K562 (cell line): Measurements from ENCODE around the gene CHPF2. TPM values are rescaled to one million over a fixed set of nuclear protein-coding genes. Genes with fewer than 3 reads are reported as not detected.

Experiments used
- ATAC-seq: fragments of 200-7000 bp; cut with Tn5 transposase; 3 replicates; pipeline ENCODE4 v1.9.1; 2020; ENCODE audit warnings: moderate library complexity
- BruUV-seq: library from RNA; stranded (reverse); fragments of 400-500 nt; replicated peaks from 2 replicates; lab custom pipeline; 2021; lab: Mats Ljungman, UMichigan
- CTCF ChIA-PET: fragments of 300-600 bp; formaldehyde crosslinking; extraction: SDS; loops from one replicate; lab custom pipeline; 2021; ENCODE audit warnings: low intra/inter-chr PET ratio; lab: Yijun Ruan, JAX
- POLR2A ChIA-PET: fragments of 300-600, 350-650 bp; sonication (Branson Sonifier 250); formaldehyde crosslinking; extraction: SDS; loops from one replicate; lab custom pipeline; 2021; ENCODE audit warnings: antibody characterized with exemption, inconsistent platforms; lab: Yijun Ruan, JAX
- DNase-seq, 4 experiments: peaks; one replicate each; pipeline versions ENCODE4 v3.0.0 to v3.0.0-alpha.2; 2011 to 2018; ENCODE audit warnings: low spot score in 3 of 4, mixed read lengths in 3 of 4; ENCODE audit errors: extremely low read depth in 1 of 4
- FAIRE-seq: peaks from 2 replicates; lab custom pipeline; 2011; peaks lifted over from hg19 to GRCh38; lab: Jason Lieb, UNC
- H2AFZ ChIP-seq: 2 replicates; pipeline ENCODE4 v1.6.0; 2011; ENCODE audit warnings: low read depth, low read length, control low read depth, inconsistent platforms
- H3K27ac ChIP-seq: fragments of 200-600 bp; 3 replicates; pipeline ENCODE4 v1.8.0; 2011; ENCODE audit warnings: low read depth, mild to moderate bottlenecking, control low read depth, inconsistent platforms, low read length, moderate library complexity, mixed read lengths; ENCODE audit errors: extremely low read depth
- H3K27me3 ChIP-seq, 2 experiments: fragments of 300-600 bp in 1 of 2; 2 replicates in 1 of 2; 3 replicates in 1 of 2; pipeline versions ENCODE4 v1.6.0 to v1.8.0; 2011; ENCODE audit warnings: inconsistent platforms in 2 of 2, low read length in 2 of 2, mild to moderate bottlenecking in 1 of 2, mixed read lengths in 1 of 2, moderate library complexity in 1 of 2; ENCODE audit not compliant: control insufficient read depth in 2 of 2, insufficient read depth in 2 of 2
- H3K36me3 ChIP-seq: fragments of 300-600 bp; 3 replicates; pipeline ENCODE4 v1.8.0; 2011; ENCODE audit warnings: mild to moderate bottlenecking, low read length, inconsistent platforms; ENCODE audit not compliant: control insufficient read depth, insufficient read depth
- H3K4me1 ChIP-seq, 2 experiments: fragments of 200-600 bp in 1 of 2; replicated peaks in 1 of 2; 2 replicates in 1 of 2; 3 replicates in 1 of 2; pipeline versions ENCODE4 v1.5.1 to v1.8.0; 2011; ENCODE audit warnings: inconsistent platforms in 2 of 2, low read length in 2 of 2, mild to moderate bottlenecking in 1 of 2, mixed read lengths in 1 of 2, moderate library complexity in 1 of 2; ENCODE audit not compliant: control insufficient read depth in 2 of 2, insufficient read depth in 2 of 2
- H3K4me2 ChIP-seq: 2 replicates; pipeline ENCODE4 v1.6.1; 2011; ENCODE audit warnings: low read length, control low read depth, inconsistent platforms, mixed read lengths; ENCODE audit not compliant: insufficient read depth
- H3K4me3 ChIP-seq: fragments of 200-600 bp; sonication (generic), shearing (Covaris generic); 2 replicates; pipeline ENCODE4 v1.5.1; 2016; ENCODE audit warnings: control low read depth, inconsistent platforms
- H3K79me2 ChIP-seq: fragments of 200-600 bp; 3 replicates; pipeline ENCODE4 v1.8.0; 2011; ENCODE audit warnings: low read length, inconsistent platforms; ENCODE audit not compliant: control insufficient read depth, insufficient read depth
- H3K9ac ChIP-seq, 2 experiments: 2 replicates each; pipeline versions ENCODE4 v1.6.0 to v1.6.1; 2011; ENCODE audit warnings: low read depth in 2 of 2, low read length in 2 of 2, control low read depth in 1 of 2, inconsistent platforms in 1 of 2, mild to moderate bottlenecking in 1 of 2, mixed read lengths in 1 of 2; ENCODE audit not compliant: insufficient read depth in 1 of 2
- H3K9me1 ChIP-seq: one replicate; pipeline ENCODE4 v1.6.0; 2011; ENCODE audit warnings: inconsistent platforms, mild to moderate bottlenecking, low read length, moderate library complexity; ENCODE audit not compliant: control insufficient read depth, insufficient read depth
- H3K9me3 ChIP-seq: replicated peaks from 2 replicates; pipeline ENCODE4 v1.5.1; 2011; ENCODE audit warnings: low read depth, low read length, inconsistent platforms; ENCODE audit not compliant: control insufficient read depth, insufficient read depth
- H4K20me1 ChIP-seq: replicated peaks from 2 replicates; pipeline ENCODE4 v1.6.1; 2011; ENCODE audit warnings: low read length, inconsistent platforms, mixed read lengths; ENCODE audit not compliant: control insufficient read depth, insufficient read depth
- CEBPG ChIP-seq, 3 experiments: fragments of 200-800 bp in 1 of 3; sonication (Bioruptor generic) in 1 of 3; sonication (generic) in 1 of 3; formaldehyde crosslinking in 1 of 3; IDR thresholded peaks in 2 of 3; conservative IDR thresholded peaks in 1 of 3; 2 replicates each; pipeline versions ENCODE4 v1.6.1 to v1.8.0; 2016 to 2022; ENCODE audit warnings: missing compliant biosample characterization in 2 of 3, missing genetic modification characterization in 2 of 3, mild to moderate bottlenecking in 1 of 3, missing genetic modification reagents in 1 of 3
- ELF2 ChIP-seq: fragments of 250-450 bp; sonication (Bioruptor Pico); IDR thresholded peaks from 2 replicates; pipeline ENCODE4 v1.5.0; 2021; ENCODE audit warnings: mild to moderate bottlenecking
- MCM3 ChIP-seq: fragments of 450-650 bp; IDR thresholded peaks from 2 replicates; pipeline ENCODE4 v1.6.1; 2016
- WGBS: fragments of 100-300 bp; shearing (Covaris generic); methylation state at CpG from one replicate; pipeline ENCODE4 v1.1.6; 2016; ENCODE audit warnings: low coverage, mixed read lengths; ENCODE audit not compliant: insufficient coverage; ENCODE audit errors: missing lambda C conversion rate; 5-methylcytosine and 5-hydroxymethylcytosine counted together
- in situ Hi-C: fragments of 300-500 bp; cut with MboI; formaldehyde crosslinking; loops from 4 replicates; pipeline ENCODE4 v1.15.0; 2018; ENCODE audit warnings: inconsistent platforms, mixed read lengths
- intact Hi-C: fragments of 100-400 bp; cut with micrococcal nuclease; formaldehyde crosslinking; loops from 2 replicates; pipeline ENCODE4 v1.14.2; 2022
- polyA plus RNA-seq, 8 experiments: library from polyadenylated mRNA; depleted of rRNA in 4 of 8; stranded (reverse) in 5 of 8; unstranded in 3 of 8; fragments of >200 nt; fragmentation: Nextera tagmentation in 2 of 8; fragmentation: Illumina TruSeq in 1 of 8; extraction: Ambion mirVana in 2 of 8; extraction: Trizol in 1 of 8; gene quantifications; 2 replicates each; pipeline versions ENCODE4 v1.2.1 to v1.2.3, GENCODE V29; 2011 to 2014; ENCODE audit warnings: inconsistent platforms in 1 of 8, missing spikeins in 1 of 8
- total RNA-seq, 7 experiments: library from RNA; depleted of rRNA in 6 of 7; stranded (reverse); fragments of >200 nt in 6 of 7; fragmentation: Illumina TruSeq in 2 of 7; extraction: Trizol in 2 of 7; gene quantifications; 2 replicates each; pipeline versions ENCODE4 v1.2.1 to v1.2.3, GENCODE V29; 2011 to 2021; ENCODE audit warnings: low replicate concordance in 1 of 7
- TF ChIP-seq, protein P1 (sequence below): fragments of 250-450 bp; sonication (Bioruptor Pico); IDR thresholded peaks from 2 replicates; pipeline ENCODE4 v1.6.1; 2021; ENCODE audit warnings: mild to moderate bottlenecking
- TF ChIP-seq, protein P2 (sequence below): fragments of 250-450 bp; sonication (Bioruptor Pico); IDR thresholded peaks from 2 replicates; pipeline ENCODE4 v1.9.0; 2021; ENCODE audit warnings: mild to moderate bottlenecking, inconsistent platforms
- TF ChIP-seq, protein P3 (sequence below), 2 experiments: fragments of 450-650 bp in 1 of 2; sonication (generic) in 1 of 2; formaldehyde crosslinking in 1 of 2; IDR thresholded peaks in 1 of 2; conservative IDR thresholded peaks in 1 of 2; 2 replicates each; pipeline versions ENCODE4 v1.6.1 to v1.8.1; 2016 to 2023; ENCODE audit warnings: mild to moderate bottlenecking in 2 of 2, moderate library complexity in 2 of 2, inconsistent platforms in 1 of 2, missing genetic modification reagents in 1 of 2

CHPF2 gene
- total and polyA plus RNA-seq, 9 of the 15 experiments (the other 6 are each of a cell fraction or from before 2014, with no cell fraction given), result 0.08 to 32.8 (median 10.5) TPM

DNA sequence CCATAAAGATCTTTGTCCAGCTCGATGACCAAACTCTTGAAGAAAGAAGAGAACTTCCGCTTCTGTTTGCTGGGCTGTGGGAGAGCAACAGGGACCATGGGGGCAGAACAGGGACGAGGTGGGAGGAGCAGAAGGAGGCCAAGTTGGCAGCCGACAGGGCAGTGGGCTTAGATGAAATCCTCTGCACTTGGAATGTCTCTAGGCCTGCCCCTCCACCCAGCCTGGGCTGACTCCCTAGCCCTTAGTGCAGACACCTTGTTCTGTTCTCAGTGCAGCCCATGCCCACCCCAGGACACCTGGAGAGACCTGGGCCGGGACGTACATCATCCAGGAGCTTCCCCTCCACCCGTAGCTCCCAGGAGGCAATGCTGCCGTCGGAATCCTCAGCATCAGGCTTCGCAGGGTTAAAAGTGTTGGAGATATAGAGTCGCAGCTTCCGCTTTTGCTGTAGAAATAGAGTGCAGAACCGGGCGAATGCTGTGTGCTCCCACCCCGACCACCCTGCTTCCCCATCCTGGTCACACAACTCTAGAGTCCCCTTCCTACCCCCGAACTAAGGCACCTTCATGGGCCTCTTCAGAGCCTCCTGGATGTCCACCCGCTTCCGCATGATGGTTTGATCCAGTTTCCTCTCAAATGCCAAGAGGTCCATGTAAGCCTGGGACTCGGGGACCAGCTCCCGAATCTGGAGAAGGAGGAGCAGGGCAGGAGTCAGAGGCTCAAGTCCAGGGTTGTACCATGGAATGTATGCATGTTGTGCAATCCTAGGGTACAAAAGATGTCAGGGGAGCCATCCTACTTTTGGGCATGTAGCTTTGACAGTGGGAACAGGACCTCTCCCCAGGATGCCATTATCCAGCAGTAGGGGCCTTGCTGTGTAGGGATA lies 10.1 kb downstream of the CHPF2 start (continued):
- TF ChIP-seq, protein P1, sequence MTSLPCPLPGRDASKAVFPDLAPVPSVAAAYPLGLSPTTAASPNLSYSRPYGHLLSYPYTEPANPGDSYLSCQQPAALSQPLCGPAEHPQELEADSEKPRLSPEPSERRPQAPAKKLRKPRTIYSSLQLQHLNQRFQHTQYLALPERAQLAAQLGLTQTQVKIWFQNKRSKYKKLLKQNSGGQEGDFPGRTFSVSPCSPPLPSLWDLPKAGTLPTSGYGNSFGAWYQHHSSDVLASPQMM (CRISPR knock-in tag), result no peak
- TF ChIP-seq, protein P2, sequence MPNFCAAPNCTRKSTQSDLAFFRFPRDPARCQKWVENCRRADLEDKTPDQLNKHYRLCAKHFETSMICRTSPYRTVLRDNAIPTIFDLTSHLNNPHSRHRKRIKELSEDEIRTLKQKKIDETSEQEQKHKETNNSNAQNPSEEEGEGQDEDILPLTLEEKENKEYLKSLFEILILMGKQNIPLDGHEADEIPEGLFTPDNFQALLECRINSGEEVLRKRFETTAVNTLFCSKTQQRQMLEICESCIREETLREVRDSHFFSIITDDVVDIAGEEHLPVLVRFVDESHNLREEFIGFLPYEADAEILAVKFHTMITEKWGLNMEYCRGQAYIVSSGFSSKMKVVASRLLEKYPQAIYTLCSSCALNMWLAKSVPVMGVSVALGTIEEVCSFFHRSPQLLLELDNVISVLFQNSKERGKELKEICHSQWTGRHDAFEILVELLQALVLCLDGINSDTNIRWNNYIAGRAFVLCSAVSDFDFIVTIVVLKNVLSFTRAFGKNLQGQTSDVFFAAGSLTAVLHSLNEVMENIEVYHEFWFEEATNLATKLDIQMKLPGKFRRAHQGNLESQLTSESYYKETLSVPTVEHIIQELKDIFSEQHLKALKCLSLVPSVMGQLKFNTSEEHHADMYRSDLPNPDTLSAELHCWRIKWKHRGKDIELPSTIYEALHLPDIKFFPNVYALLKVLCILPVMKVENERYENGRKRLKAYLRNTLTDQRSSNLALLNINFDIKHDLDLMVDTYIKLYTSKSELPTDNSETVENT (CRISPR knock-in tag), result no peak
- peak; percentile 75 for TF ChIP-seq CEBPG (CRISPR knock-in tag; IDR thresholded peaks at IDR 0.05)
- peak in 1 of 2 experiments; percentile 70; a peak in 3 of 4 replicates for TF ChIP-seq CEBPG (tag; conservative IDR thresholded peaks at IDR 0.05 in 1 of 2, IDR thresholded peaks at IDR 0.05 in 1 of 2)
- 0 out of 2 replicates have a peak, but pooled peaks have one; percentile 35 for TF ChIP-seq ELF2 (CRISPR knock-in tag)

DNA sequence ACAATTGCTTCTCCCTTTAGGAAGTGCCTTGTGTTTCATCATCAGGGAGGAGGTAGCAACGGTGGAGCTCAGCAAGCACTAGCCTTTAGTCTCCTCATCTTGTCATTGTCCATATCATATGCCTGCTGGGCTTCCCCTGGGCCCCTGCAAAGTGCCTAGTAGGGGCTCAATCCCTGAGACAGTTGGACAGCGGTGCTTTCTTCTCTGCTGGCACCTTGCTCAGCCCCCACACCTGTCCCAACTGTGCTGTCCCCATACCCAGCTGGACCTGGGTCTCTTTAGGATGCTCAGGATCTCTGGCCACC lies 10.7 kb downstream of the CHPF2 start:
- Histone ChIP-seq H2AFZ (no peak overlapping the region), H3K9ac (peak overlapping the region in 1 of 2 experiments; percentile 1; a peak in 1 of 4 replicates), H3K27ac (no peak overlapping the region), H4K20me1 (peaks cover 49% of the 10 kb centered on the region), H3K4me3 (no peak overlapping the region), H3K9me1 (peaks cover 8% of the 10 kb centered on the region), H3K36me3 (peaks cover 3% of the 10 kb centered on the region; the same call in 1 of the 3 replicates), H3K79me2 (no peaks in the 10 kb centered on the region), H3K9me3 (no peaks in the 10 kb centered on the region)
- DNase-seq (no peak), ATAC-seq (no peak), FAIRE-seq (no peak)
- in situ Hi-C loops (no loop called here), intact Hi-C loops (loop anchor here (5.0 kb wide), 1 partner anchor 51 kb away; no protein-coding TSS in a partner anchor)
- ChIA-PET CTCF (interaction anchor here (0.8 to 2.3 kb wide), 2 partner anchors 70 to 76 kb away, joined by 5 to 10 read pairs; partner anchors contain the start of gene GBX1), POLR2A (interaction anchor here (0.6 to 3.5 kb wide), 6 partner anchors 9 to 488 kb away, joined by 3 to 34 read pairs (median 8); partner anchors contain the start of genes ABCF2 and CHPF2)
- 3% methylated on average over 2 of the region's 2 CpGs for WGBS
- no peak for TF ChIP-seq MCM3
- TF ChIP-seq, protein P3, sequence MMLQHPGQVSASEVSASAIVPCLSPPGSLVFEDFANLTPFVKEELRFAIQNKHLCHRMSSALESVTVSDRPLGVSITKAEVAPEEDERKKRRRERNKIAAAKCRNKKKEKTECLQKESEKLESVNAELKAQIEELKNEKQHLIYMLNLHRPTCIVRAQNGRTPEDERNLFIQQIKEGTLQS (IDR thresholded peaks at IDR 0.05), result peak; percentile 51
- TF ChIP-seq, protein P3 (CRISPR knock-in tag; conservative IDR thresholded peaks at IDR 0.05), result no peak
- TF ChIP-seq, all 486 proteins: peak for 1
- Histone ChIP-seq H3K4me2 (no peak overlapping the region), H3K27me3 (peaks cover 0 to 20% of the 10 kb centered on the region in 2 experiments; a peak in 1 of 5 replicates), H3K4me1 (peaks cover 20 to 53% of the 10 kb centered on the region in 2 experiments)
- BruUV-seq, result no TSS peak
